Measurements from ENCODE around the gene PLA2G2D.

DNA sequence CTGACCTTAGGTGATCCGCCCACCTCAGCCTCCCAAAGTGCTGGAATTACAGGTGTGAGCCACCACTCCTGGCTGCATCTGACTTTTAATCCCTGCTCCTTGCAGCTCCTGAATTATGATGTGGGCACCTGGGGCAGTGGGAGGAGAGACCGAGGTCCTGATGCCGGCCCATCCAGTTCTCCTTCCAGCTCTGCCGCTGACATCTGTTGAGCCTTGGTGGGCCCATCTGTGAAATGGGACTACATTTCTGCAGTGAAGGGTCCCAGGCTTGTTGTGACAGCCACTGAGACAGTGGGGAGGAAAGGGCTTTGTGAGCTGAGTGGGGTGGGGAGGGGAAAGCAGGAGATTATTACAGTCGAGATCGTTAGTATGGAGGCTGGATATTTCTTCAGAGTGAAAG is 31.6 kb upstream of the PLA2G2D start:
- TF ChIP-seq, protein P1, sequence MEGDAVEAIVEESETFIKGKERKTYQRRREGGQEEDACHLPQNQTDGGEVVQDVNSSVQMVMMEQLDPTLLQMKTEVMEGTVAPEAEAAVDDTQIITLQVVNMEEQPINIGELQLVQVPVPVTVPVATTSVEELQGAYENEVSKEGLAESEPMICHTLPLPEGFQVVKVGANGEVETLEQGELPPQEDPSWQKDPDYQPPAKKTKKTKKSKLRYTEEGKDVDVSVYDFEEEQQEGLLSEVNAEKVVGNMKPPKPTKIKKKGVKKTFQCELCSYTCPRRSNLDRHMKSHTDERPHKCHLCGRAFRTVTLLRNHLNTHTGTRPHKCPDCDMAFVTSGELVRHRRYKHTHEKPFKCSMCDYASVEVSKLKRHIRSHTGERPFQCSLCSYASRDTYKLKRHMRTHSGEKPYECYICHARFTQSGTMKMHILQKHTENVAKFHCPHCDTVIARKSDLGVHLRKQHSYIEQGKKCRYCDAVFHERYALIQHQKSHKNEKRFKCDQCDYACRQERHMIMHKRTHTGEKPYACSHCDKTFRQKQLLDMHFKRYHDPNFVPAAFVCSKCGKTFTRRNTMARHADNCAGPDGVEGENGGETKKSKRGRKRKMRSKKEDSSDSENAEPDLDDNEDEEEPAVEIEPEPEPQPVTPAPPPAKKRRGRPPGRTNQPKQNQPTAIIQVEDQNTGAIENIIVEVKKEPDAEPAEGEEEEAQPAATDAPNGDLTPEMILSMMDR (IDR thresholded peaks at IDR 0.05) = no peak
- no peak for TF ChIP-seq POLR2A (IDR thresholded peaks at IDR 0.05)
